K562 (cell line): ENCODE data around the gene SUSD3. TPM values are rescaled to one million over a fixed set of nuclear protein-coding genes. Genes with fewer than 3 reads are reported as not detected.

Source experiments
- ASH1L ChIP-seq: fragments of 450-650 bp; IDR thresholded peaks from 2 replicates; pipeline ENCODE4 v1.6.1; 2018; ENCODE audit warnings: borderline replicate concordance, mild to moderate bottlenecking, low read depth; ENCODE audit not compliant: partially characterized antibody
- DIDO1 ChIP-seq: fragments of 450-650 bp; IDR thresholded peaks from 2 replicates; pipeline ENCODE4 v1.6.1; 2016; ENCODE audit warnings: low read depth, missing biosample characterization, missing genetic modification characterization
- EP300 ChIP-seq: IDR thresholded peaks from 2 replicates; pipeline ENCODE4 v1.6.1; 2012; ENCODE audit warnings: low read length, improper control_type of control experiment
- HDAC1 ChIP-seq, 2 experiments: fragments of 450-650 bp; IDR thresholded peaks; 2 replicates each; pipeline ENCODE4 v1.6.1; 2016 to 2017; ENCODE audit warnings: inconsistent platforms in 1 of 2, mild to moderate bottlenecking in 1 of 2, moderate library complexity in 1 of 2
- HMGXB4 ChIP-seq: sonication (generic); formaldehyde crosslinking; IDR thresholded peaks from 2 replicates; pipeline ENCODE4 v1.8.1; 2023; ENCODE audit warnings: mild to moderate bottlenecking, missing genetic modification reagents
- MLLT1 ChIP-seq, 2 experiments: fragments of 450-650 bp; IDR thresholded peaks; 2 replicates each; pipeline ENCODE4 v1.6.1; 2016
- MYNN ChIP-seq, 2 experiments: sonication (generic); formaldehyde crosslinking in 1 of 2; IDR thresholded peaks; 2 replicates each; pipeline versions ENCODE4 v1.5.0 to v1.6.1; 2016 to 2020; ENCODE audit warnings: antibody characterized with exemption in 1 of 2, missing genetic modification reagents in 1 of 2
- NR3C1 ChIP-seq: sonication (generic); formaldehyde crosslinking; IDR thresholded peaks from 2 replicates; pipeline ENCODE4 v1.8.1; 2022; ENCODE audit warnings: missing genetic modification reagents
- NUFIP1 ChIP-seq: fragments of 450-650 bp; IDR thresholded peaks from 2 replicates; pipeline ENCODE4 v1.6.1; 2018; ENCODE audit not compliant: partially characterized antibody
- PCBP2 ChIP-seq: fragments of 200-400 bp; formaldehyde crosslinking; IDR thresholded peaks from 2 replicates; pipeline ENCODE4 v1.6.1; 2018; ENCODE audit warnings: low read length, low read depth, mild to moderate bottlenecking, moderate library complexity; ENCODE audit not compliant: poor library complexity, severe bottlenecking
- POLR2AphosphoS5 ChIP-seq: IDR thresholded peaks from 2 replicates; pipeline ENCODE4 v1.6.1; 2011; ENCODE audit warnings: mild to moderate bottlenecking, low read depth, low read length, moderate library complexity; ENCODE audit not compliant: control insufficient read depth, insufficient read depth
- POLR2H ChIP-seq: IDR thresholded peaks from 2 replicates; pipeline ENCODE4 v1.6.1; 2016; ENCODE audit warnings: missing genetic modification characterization, low read depth, mild to moderate bottlenecking, control low read depth, missing compliant biosample characterization, moderate library complexity
- POU5F1 ChIP-seq: fragments of 150-350 bp; IDR thresholded peaks from 2 replicates; pipeline ENCODE4 v1.6.1; 2014; ENCODE audit warnings: borderline replicate concordance, low read length, low read depth, mild to moderate bottlenecking; ENCODE audit not compliant: partially characterized antibody
- PTBP1 ChIP-seq: fragments of 200-400 bp; formaldehyde crosslinking; IDR thresholded peaks from 2 replicates; pipeline ENCODE4 v1.6.1; 2017; ENCODE audit warnings: low read depth, low read length
- RBM39 ChIP-seq: fragments of 200-400 bp; formaldehyde crosslinking; optimal IDR thresholded peaks from 2 replicates; pipeline ENCODE3; 2018; ENCODE audit warnings: low read depth, low read length
- SMARCA5 ChIP-seq: fragments of 450-650 bp; IDR thresholded peaks from 2 replicates; pipeline ENCODE4 v1.6.1; 2016
- SP2 ChIP-seq: IDR thresholded peaks from 2 replicates; pipeline ENCODE4 v1.6.1; 2011; ENCODE audit warnings: mild to moderate bottlenecking, low read depth, low read length, moderate library complexity; ENCODE audit not compliant: poor library complexity, severe bottlenecking; ENCODE audit errors: extremely low read depth
- TARDBP ChIP-seq: fragments of 450-650 bp; IDR thresholded peaks from 2 replicates; pipeline ENCODE4 v1.6.1; 2016
- ZBTB8A ChIP-seq: fragments of 450-650 bp; IDR thresholded peaks from 2 replicates; pipeline ENCODE4 v1.6.1; 2018; ENCODE audit warnings: mild to moderate bottlenecking, moderate library complexity; ENCODE audit not compliant: partially characterized antibody
- ZNF133 ChIP-seq: fragments of 250-450 bp; sonication (Bioruptor Pico); IDR thresholded peaks from 2 replicates; pipeline ENCODE4 v1.4.0; 2020; ENCODE audit warnings: mild to moderate bottlenecking
- ZNF592 ChIP-seq: fragments of 450-650 bp; IDR thresholded peaks from 2 replicates; pipeline ENCODE4 v1.6.1; 2017; ENCODE audit warnings: antibody characterized with exemption, mild to moderate bottlenecking
- polyA plus RNA-seq, 8 experiments: library from polyadenylated mRNA; depleted of rRNA in 4 of 8; stranded (reverse) in 5 of 8; unstranded in 3 of 8; fragments of >200 nt; fragmentation: Nextera tagmentation in 2 of 8; fragmentation: Illumina TruSeq in 1 of 8; extraction: Ambion mirVana in 2 of 8; extraction: Trizol in 1 of 8; gene quantifications; 2 replicates each; pipeline versions ENCODE4 v1.2.1 to v1.2.3, GENCODE V29; 2011 to 2014; ENCODE audit warnings: inconsistent platforms in 1 of 8, missing spikeins in 1 of 8
- total RNA-seq, 7 experiments: library from RNA; depleted of rRNA in 6 of 7; stranded (reverse); fragments of >200 nt in 6 of 7; fragmentation: Illumina TruSeq in 2 of 7; extraction: Trizol in 2 of 7; gene quantifications; 2 replicates each; pipeline versions ENCODE4 v1.2.1 to v1.2.3, GENCODE V29; 2011 to 2021; ENCODE audit warnings: low replicate concordance in 1 of 7

The SUSD3 gene
- total and polyA plus RNA-seq, 9 of the 15 experiments (the other 6 are each of a cell fraction or from before 2014, with no cell fraction given), result 1.3 to 21.7 (median 11.4) TPM

GRCh38 chr9:93095205-93096130, 37.0 kb downstream of the SUSD3 start (continued):
- TF ChIP-seq HMGXB4 (CRISPR knock-in tag) (no peak), PTBP1 (no peak), POLR2H (tag) (peak; percentile 83), PCBP2 (no peak), NUFIP1 (no peak), POU5F1 (no peak), EP300 (no peak), ZNF133 (CRISPR knock-in tag) (no peak), POLR2AphosphoS5 (peak; percentile 63), ZBTB8A (no peak), SP2 (no peak), SMARCA5 (no peak; the same call in 1 of the 2 replicates), MYNN (IDR thresholded peaks at IDR 0.05) (0 out of 2 replicates have a peak, but pooled peaks have one; percentile 16), MYNN (CRISPR knock-in tag; IDR thresholded peaks at IDR 0.05) (no peak), HDAC1 (IDR thresholded peaks at IDR 0.05) (no peak), DIDO1 (tag) (no peak), TARDBP (no peak), RBM39 (no peak), NR3C1 (no peak), ASH1L (no peak), ZNF592 (peak; percentile 73; the same call in 1 of the 2 replicates), MLLT1 (IDR thresholded peaks at IDR 0.05) (no peak)
